Vagina (tissue), 2 donors: ENCODE results near the gene LHX8. TPM values are rescaled to one million over a fixed set of nuclear protein-coding genes. Genes with fewer than 3 reads are reported as not detected.

Source experiments
- DNase-seq, 2 donors: peaks; one replicate each; pipeline ENCODE4 v3.0.0-alpha.2; 2017; ENCODE audit errors: extremely low spot score in 2 of 2
- H3K27ac ChIP-seq: fragments of 200-600 bp; sonication (generic); one replicate; pipeline ENCODE4 v1.5.1; 2019
- H3K27me3 ChIP-seq: fragments of 200-600 bp; sonication (generic); one replicate; pipeline ENCODE4 v1.5.1; 2019
- H3K36me3 ChIP-seq, 2 donors: fragments of 200-600 bp; sonication (generic); one replicate each; pipeline ENCODE4 v1.5.1; 2017 to 2019
- H3K4me1 ChIP-seq: fragments of 200-600 bp; sonication (generic); one replicate; pipeline ENCODE4 v1.5.1; 2019
- H3K4me3 ChIP-seq, 2 donors: fragments of 200-600 bp; sonication (generic); 1 replicate in 1 of 2; 2 replicates in 1 of 2; pipeline ENCODE4 v1.5.1; 2016 to 2019
- H3K9me3 ChIP-seq: fragments of 200-600 bp; sonication (generic); one replicate; pipeline ENCODE4 v1.5.1; 2019
- CTCF ChIP-seq, 3 experiments: fragments of 450-650 bp in 2 of 3; fragments of 200-600 bp in 1 of 3; sonication (generic) in 1 of 3; IDR thresholded peaks; one replicate each; pipeline ENCODE4 v1.5.1; 2017 to 2019; ENCODE audit warnings: antibody characterized with exemption in 3 of 3, mild to moderate bottlenecking in 2 of 3, moderate library complexity in 2 of 3
- POLR2A ChIP-seq, 2 donors: fragments of 450-650 bp; IDR thresholded peaks; one replicate each; pipeline ENCODE4 v1.6.1; 2017; ENCODE audit warnings: antibody characterized with exemption in 2 of 2, mild to moderate bottlenecking in 2 of 2, moderate library complexity in 2 of 2
- POLR2AphosphoS5 ChIP-seq, 2 donors: sonication (generic); formaldehyde crosslinking; IDR thresholded peaks; one replicate each; pipeline ENCODE4 v1.9.0; 2017; ENCODE audit warnings: antibody characterized with exemption in 2 of 2, mild to moderate bottlenecking in 2 of 2, low read depth in 1 of 2; ENCODE audit not compliant: insufficient read depth in 1 of 2
- intact Hi-C: fragments of 100-400 bp; cut with DNase I; formaldehyde crosslinking; loops from one replicate; pipeline ENCODE4 v1.15.1; 2023
- total RNA-seq: library from RNA; depleted of rRNA; stranded (reverse); fragments of >200 nt; gene quantifications from one replicate; pipeline ENCODE4 v1.2.3, GENCODE V29; 2016

Gene LHX8
- total RNA-seq, 1 donor from 2014 or later = not detected

- peaks cover 31% of the 10 kb centered on the region for H3K27me3 ChIP-seq
- no peak overlapping the region for H3K27ac ChIP-seq
- H3K36me3 ChIP-seq = no peaks in the 10 kb centered on the region
- no peaks in the 10 kb centered on the region for H3K9me3 ChIP-seq
- TF ChIP-seq CTCF (IDR thresholded peaks at IDR 0.05) (no peak), POLR2AphosphoS5 (IDR thresholded peaks at IDR 0.05; ENCODE audit: insufficient read depth in 1 of 2, low read depth in 1 of 2) (no peak), POLR2A (IDR thresholded peaks at IDR 0.05) (no peak)
- H3K4me3 ChIP-seq = no peak overlapping the region
- H3K4me1 ChIP-seq = peaks cover 9% of the 10 kb centered on the region
- no peak for DNase-seq
- intact Hi-C loops = no loop called here
Measured at GRCh38 chr1:75129983-75130789, 4.0 kb upstream of the LHX8 start.

GRCh38 chr1:75130865-75131564, 3.2 kb upstream of the LHX8 start:
- DNase-seq = no peak
- intact Hi-C loops = no loop called here
- Histone ChIP-seq H3K9me3 (no peaks in the 10 kb centered on the region), H3K36me3 (no peaks in the 10 kb centered on the region), H3K4me1 (peaks cover 12% of the 10 kb centered on the region), H3K27ac (no peak overlapping the region), H3K4me3 (no peak overlapping the region), H3K27me3 (peaks cover 31% of the 10 kb centered on the region)
- TF ChIP-seq POLR2AphosphoS5 (IDR thresholded peaks at IDR 0.05; ENCODE audit: insufficient read depth in 1 of 2, low read depth in 1 of 2) = no peak
- no peak for TF ChIP-seq POLR2A (IDR thresholded peaks at IDR 0.05)
- TF ChIP-seq CTCF (IDR thresholded peaks at IDR 0.05) = no peak

GRCh38 chr1:75131565-75132241, 2.5 kb upstream of the LHX8 start:
- H3K4me1 ChIP-seq = peaks cover 15% of the 10 kb centered on the region
- TF ChIP-seq POLR2AphosphoS5 (IDR thresholded peaks at IDR 0.05; ENCODE audit: insufficient read depth in 1 of 2, low read depth in 1 of 2) = no peak
- TF ChIP-seq POLR2A (IDR thresholded peaks at IDR 0.05) = no peak
- TF ChIP-seq CTCF (IDR thresholded peaks at IDR 0.05) = no peak

GRCh38 chr1:75132242-75132811, 1.9 kb upstream of the LHX8 start:
- H3K4me3 ChIP-seq = no peak overlapping the region
- H3K36me3 ChIP-seq = no peaks in the 10 kb centered on the region
- no peaks in the 10 kb centered on the region for H3K9me3 ChIP-seq
- intact Hi-C loops = no loop called here
- H3K4me1 ChIP-seq = peaks cover 19% of the 10 kb centered on the region
- peaks cover 36% of the 10 kb centered on the region for H3K27me3 ChIP-seq
- H3K27ac ChIP-seq = no peak overlapping the region
- no peak for DNase-seq
- no peak for TF ChIP-seq CTCF (IDR thresholded peaks at IDR 0.05)
- no peak for TF ChIP-seq POLR2A (IDR thresholded peaks at IDR 0.05)
- TF ChIP-seq POLR2AphosphoS5 (IDR thresholded peaks at IDR 0.05; ENCODE audit: insufficient read depth in 1 of 2, low read depth in 1 of 2) = no peak

More at GRCh38 chr1:75131565-75132241, 2.5 kb upstream of the LHX8 start:
- Histone ChIP-seq H3K4me3 (no peak overlapping the region), H3K36me3 (no peaks in the 10 kb centered on the region), H3K27me3 (peaks cover 35% of the 10 kb centered on the region), H3K9me3 (no peaks in the 10 kb centered on the region), H3K27ac (no peak overlapping the region)
- DNase-seq = no peak
- intact Hi-C loops = no loop called here
